Left renal pelvis (tissue), 4 donors: ENCODE data around the gene AIFM1. TPM values are rescaled to one million over a fixed set of nuclear protein-coding genes. Genes with fewer than 3 reads are reported as not detected.

ENCODE experiments used
- DNase-seq, 4 donors: peaks; one replicate each; pipeline ENCODE4 v3.0.0-alpha.2; 2013; ENCODE audit warnings: low read depth in 4 of 4, low spot score in 3 of 4
- polyA plus RNA-seq, 4 donors: library from polyadenylated mRNA; unstranded; fragments of 120-200 nt; gene quantifications; one replicate each; pipeline ENCODE4 v1.2.1, GENCODE V29; 2013; ENCODE audit not compliant: insufficient read length in 4 of 4

Gene AIFM1
- polyA plus RNA-seq, 4 donors: 22.7 to 96.4 (median 80.2) TPM

GRCh38 chrX:130097507-130098209, 68.0 kb downstream of the AIFM1 start:
- no peak for DNase-seq

GRCh38 chrX:130095249-130096030, 70.2 kb downstream of the AIFM1 start:
- no peak for DNase-seq

GRCh38 chrX:130094696-130095095, 70.9 kb downstream of the AIFM1 start:
- DNase-seq: no peak

- DNase-seq: no peak
Measured at GRCh38 chrX:130093271-130093670, 72.4 kb downstream of the AIFM1 start.

GRCh38 chrX:130091980-130092522, 73.6 kb downstream of the AIFM1 start:
- no peak for DNase-seq

- DNase-seq: no peak
Measured at GRCh38 chrX:130090364-130090763, 75.3 kb downstream of the AIFM1 start.

- no peak for DNase-seq
Measured at GRCh38 chrX:130086447-130087206, 79.0 kb downstream of the AIFM1 start.

- DNase-seq: no peak
Measured at GRCh38 chrX:130085551-130086446, 79.8 kb downstream of the AIFM1 start.

- DNase-seq: no peak
Measured at GRCh38 chrX:130084631-130085237, 80.9 kb downstream of the AIFM1 start.

- no peak for DNase-seq
Measured at GRCh38 chrX:130083656-130084382, 81.8 kb downstream of the AIFM1 start.

- no peak for DNase-seq
Measured at GRCh38 chrX:130083107-130083490, 82.5 kb downstream of the AIFM1 start.

GRCh38 chrX:130082244-130083106, 83.2 kb downstream of the AIFM1 start:
- DNase-seq: no peak

- DNase-seq: no peak
Measured at GRCh38 chrX:130081421-130082045, 84.1 kb downstream of the AIFM1 start.

GRCh38 chrX:130080791-130081367, 84.8 kb downstream of the AIFM1 start:
- no peak for DNase-seq

- DNase-seq: no peak
Measured at GRCh38 chrX:130079824-130080406, 85.7 kb downstream of the AIFM1 start.
